GM12891 (cell line): ENCODE data around the gene RAB40C.

Source experiments
- POLR2A ChIP-seq: IDR thresholded peaks from 2 replicates; pipeline ENCODE4 v1.6.1; 2011; ENCODE audit warnings: low read depth, low read length, control low read depth
- POLR2AphosphoS5 ChIP-seq: IDR thresholded peaks from 2 replicates; pipeline ENCODE4 v1.6.1; 2011; ENCODE audit warnings: low read depth, low read length, control low read depth
- TAF1 ChIP-seq: IDR thresholded peaks from 2 replicates; pipeline ENCODE4 v1.6.1; 2011; ENCODE audit warnings: low read depth, low read length, control low read depth

- TF ChIP-seq POLR2A, result no peak
- no peak for TF ChIP-seq POLR2AphosphoS5
- no peak for TF ChIP-seq TAF1
These were observed 85.4 kb downstream of the RAB40C start, which contains the start of gene RHBDL1 for GRCh38 chr16:674968-675883.
